Measurements from ENCODE around the gene KRT6C. TPM values are rescaled to one million over a fixed set of nuclear protein-coding genes. Genes with fewer than 3 reads are reported as not detected.

Gene KRT6C
- total and polyA plus RNA-seq, 2 donors from 2014 or later: not detected

GRCh38 chr12:52464897-52465296, 8.7 kb downstream of the KRT6C start:
- Histone ChIP-seq H3K9ac (ENCODE audit: low read length in 3 of 3) (no peak overlapping the region), H3K27ac (ENCODE audit: low read depth in 2 of 2, low read length in 2 of 2) (no peak overlapping the region), H3K4me1 (ENCODE audit: control insufficient read depth in 2 of 3, insufficient read depth in 2 of 3, low read depth in 1 of 3, low read length in 3 of 3) (no peaks in the 10 kb centered on the region), H3K4me3 (ENCODE audit: low read length in 3 of 3) (no peak overlapping the region), H3K27me3 (ENCODE audit: control insufficient read depth, insufficient read depth, low read length) (no peaks in the 10 kb centered on the region), H3K9me3 (ENCODE audit: control insufficient read depth in 2 of 3, insufficient read depth in 1 of 3, low read length in 3 of 3) (no peaks in the 10 kb centered on the region), H3K36me3 (ENCODE audit: control insufficient read depth in 2 of 3, insufficient read depth in 3 of 3, low read length in 3 of 3) (no peaks in the 10 kb centered on the region)
- DNase-seq: no peak
- no peak for TF ChIP-seq CTCF (IDR thresholded peaks at IDR 0.05; ENCODE audit: borderline replicate concordance, extremely low read depth, insufficient read depth)
- no peak for FAIRE-seq
- intact Hi-C loops (cut with DNase I): no loop called here

GRCh38 chr12:52461693-52462092, 11.9 kb downstream of the KRT6C start:
- Histone ChIP-seq H3K36me3 (ENCODE audit: control insufficient read depth in 2 of 3, insufficient read depth in 3 of 3, low read length in 3 of 3) (no peaks in the 10 kb centered on the region), H3K4me1 (ENCODE audit: control insufficient read depth in 2 of 3, insufficient read depth in 2 of 3, low read depth in 1 of 3, low read length in 3 of 3) (no peaks in the 10 kb centered on the region), H3K27ac (ENCODE audit: low read depth in 2 of 2, low read length in 2 of 2) (no peak overlapping the region), H3K9ac (ENCODE audit: low read length in 3 of 3) (no peak overlapping the region), H3K9me3 (ENCODE audit: control insufficient read depth in 2 of 3, insufficient read depth in 1 of 3, low read length in 3 of 3) (no peaks in the 10 kb centered on the region), H3K27me3 (ENCODE audit: control insufficient read depth, insufficient read depth, low read length) (no peaks in the 10 kb centered on the region), H3K4me3 (ENCODE audit: low read length in 3 of 3) (no peak overlapping the region)
- TF ChIP-seq CTCF (IDR thresholded peaks at IDR 0.05; ENCODE audit: borderline replicate concordance, extremely low read depth, insufficient read depth): no peak
- FAIRE-seq (no peak), DNase-seq (peak in 1 of 5 donors; percentile 4)
- intact Hi-C loops (cut with DNase I): no loop called here

GRCh38 chr12:52458861-52459260, 14.7 kb downstream of the KRT6C start:
- no peaks in the 10 kb centered on the region for H3K4me1 ChIP-seq (ENCODE audit: control insufficient read depth in 2 of 3, insufficient read depth in 2 of 3, low read depth in 1 of 3, low read length in 3 of 3)
- no peak overlapping the region for H3K9ac ChIP-seq (ENCODE audit: low read length in 3 of 3)
- no peaks in the 10 kb centered on the region for H3K36me3 ChIP-seq (ENCODE audit: control insufficient read depth in 2 of 3, insufficient read depth in 3 of 3, low read length in 3 of 3)
- FAIRE-seq: no peak
- H3K27ac ChIP-seq (ENCODE audit: low read depth in 2 of 2, low read length in 2 of 2): no peak overlapping the region
- TF ChIP-seq CTCF (IDR thresholded peaks at IDR 0.05; ENCODE audit: borderline replicate concordance, extremely low read depth, insufficient read depth): no peak
- no peak for DNase-seq
- H3K4me3 ChIP-seq (ENCODE audit: low read length in 3 of 3): no peak overlapping the region
- intact Hi-C loops (cut with DNase I): no loop called here
- no peaks in the 10 kb centered on the region for H3K27me3 ChIP-seq (ENCODE audit: control insufficient read depth, insufficient read depth, low read length)
- H3K9me3 ChIP-seq (ENCODE audit: control insufficient read depth in 2 of 3, insufficient read depth in 1 of 3, low read length in 3 of 3): no peaks in the 10 kb centered on the region

GRCh38 chr12:52455821-52456220, 17.8 kb downstream of the KRT6C start:
- H3K27me3 ChIP-seq (ENCODE audit: control insufficient read depth, insufficient read depth, low read length): no peaks in the 10 kb centered on the region
- H3K9ac ChIP-seq (ENCODE audit: low read length in 3 of 3): no peak overlapping the region
- no peak for DNase-seq
- H3K27ac ChIP-seq (ENCODE audit: low read depth in 2 of 2, low read length in 2 of 2): no peak overlapping the region
- no peak for TF ChIP-seq CTCF (IDR thresholded peaks at IDR 0.05; ENCODE audit: borderline replicate concordance, extremely low read depth, insufficient read depth)
- H3K4me3 ChIP-seq (ENCODE audit: low read length in 3 of 3): no peak overlapping the region
- H3K36me3 ChIP-seq (ENCODE audit: control insufficient read depth in 2 of 3, insufficient read depth in 3 of 3, low read length in 3 of 3): no peaks in the 10 kb centered on the region
- intact Hi-C loops (cut with DNase I): no loop called here
- no peaks in the 10 kb centered on the region for H3K4me1 ChIP-seq (ENCODE audit: control insufficient read depth in 2 of 3, insufficient read depth in 2 of 3, low read depth in 1 of 3, low read length in 3 of 3)
- H3K9me3 ChIP-seq (ENCODE audit: control insufficient read depth in 2 of 3, insufficient read depth in 1 of 3, low read length in 3 of 3): no peaks in the 10 kb centered on the region
- FAIRE-seq: no peak

Measured in kidney (tissue), 14 donors.